Left forelimb (tissue), 1 donor: ENCODE measurements around the gene ANKRD28.
"Not testable (repeated sequence)": the region's sequence is repeated elsewhere in the genome, so short reads cannot be mapped to it uniquely, and the experiment has no call there.

ENCODE experiments used
- DNase-seq: peaks from one replicate; pipeline ENCODE4 v3.0.0-alpha.2; 2018; ENCODE audit warnings: low spot score

Gene ANKRD28

GRCh38 chr3:15635121-15635661 lies 162.6 kb downstream of the ANKRD28 start:
- peak; percentile 71 for DNase-seq

GRCh38 chr3:15634671-15635070 lies 163.1 kb downstream of the ANKRD28 start:
- no peak for DNase-seq

GRCh38 chr3:15633766-15634598 lies 163.8 kb downstream of the ANKRD28 start:
- DNase-seq: no peak

GRCh38 chr3:15633159-15633558 lies 164.6 kb downstream of the ANKRD28 start:
- DNase-seq: no peak

GRCh38 chr3:15632212-15632580 lies 165.6 kb downstream of the ANKRD28 start:
- no peak for DNase-seq

- no peak for DNase-seq
Observed at GRCh38 chr3:15631426-15632211, 166.2 kb downstream of the ANKRD28 start.

GRCh38 chr3:15630646-15631350 lies 167.0 kb downstream of the ANKRD28 start:
- no peak for DNase-seq

GRCh38 chr3:15629860-15630597 lies 167.8 kb downstream of the ANKRD28 start:
- no peak for DNase-seq

GRCh38 chr3:15628967-15629366 lies 168.8 kb downstream of the ANKRD28 start:
- DNase-seq: no peak

GRCh38 chr3:15623535-15624440 lies 174.0 kb downstream of the ANKRD28 start:
- DNase-seq: no peak

- DNase-seq: not testable (repeated sequence)
Observed at GRCh38 chr3:15619659-15620464, 177.9 kb downstream of the ANKRD28 start.
